OCI-LY1 (cell line): ENCODE results near the gene ANKRD24.
"Not testable (repeated sequence)": the region's sequence is repeated elsewhere in the genome, so short reads cannot be mapped to it uniquely, and the experiment has no call there.

Experiments used
- H2AFZ ChIP-seq: fragments of 200-600 bp; sonication (generic), shearing (Covaris generic); 2 replicates; pipeline ENCODE4 v1.6.0; 2014; ENCODE audit warnings: antibody characterized with exemption, mild to moderate bottlenecking, low read length
- H3F3A ChIP-seq: fragments of 200-600 bp; sonication (generic), shearing (Covaris generic); 2 replicates; pipeline ENCODE4 v1.6.0; 2014; ENCODE audit warnings: mild to moderate bottlenecking, antibody characterized with exemption, low read length, moderate library complexity; ENCODE audit not compliant: insufficient read depth
- H3K27ac ChIP-seq: fragments of 200-600 bp; sonication (generic); 2 replicates; pipeline ENCODE4 v1.5.1; 2014; ENCODE audit warnings: low read length, mixed run types, mild to moderate bottlenecking, low read depth; ENCODE audit not compliant: poor library complexity, severe bottlenecking
- H3K27me3 ChIP-seq: fragments of 200-600 bp; sonication (generic); 2 replicates; pipeline ENCODE4 v1.6.0; 2014; ENCODE audit warnings: antibody characterized with exemption, mild to moderate bottlenecking, low read length, moderate library complexity; ENCODE audit not compliant: insufficient read depth
- H3K36me3 ChIP-seq: fragments of 200-600 bp; sonication (generic); 2 replicates; pipeline ENCODE4 v1.6.1; 2014; ENCODE audit warnings: mild to moderate bottlenecking, antibody characterized with exemption, low read length, moderate library complexity, mixed read lengths; ENCODE audit not compliant: insufficient read depth
- H3K4me1 ChIP-seq: fragments of 200-600 bp; sonication (generic); 2 replicates; pipeline ENCODE4 v1.5.1; 2014; ENCODE audit warnings: mild to moderate bottlenecking, low read length, moderate library complexity; ENCODE audit not compliant: insufficient read depth, severe bottlenecking
- H3K4me2 ChIP-seq: fragments of 200-600 bp; sonication (generic), shearing (Covaris generic); 2 replicates; pipeline ENCODE4 v1.6.1; 2014; ENCODE audit warnings: low read length
- H3K4me3 ChIP-seq: fragments of 200-600 bp; sonication (generic); 2 replicates; pipeline ENCODE4 v1.5.1; 2014; ENCODE audit warnings: low read length, low read depth, mild to moderate bottlenecking, mixed read lengths; ENCODE audit not compliant: poor library complexity, severe bottlenecking
- H3K79me2 ChIP-seq: fragments of 200-600 bp; shearing (Covaris generic); 2 replicates; pipeline ENCODE4 v1.6.1; 2016; ENCODE audit warnings: mixed run types, low read length, mixed read lengths; ENCODE audit not compliant: insufficient read depth
- H3K9ac ChIP-seq: fragments of 200-600 bp; sonication (generic), shearing (Covaris generic); 2 replicates; pipeline ENCODE4 v1.6.1; 2014; ENCODE audit warnings: mild to moderate bottlenecking, low read length, mixed read lengths
- H3K9me2 ChIP-seq: fragments of 200-600 bp; sonication (generic), shearing (Covaris generic); 2 replicates; pipeline ENCODE4 v1.6.1; 2014; ENCODE audit warnings: low read depth, mild to moderate bottlenecking, low read length, mixed read lengths
- H3K9me3 ChIP-seq: fragments of 200-600 bp; shearing (Covaris generic); 2 replicates; pipeline ENCODE4 v1.6.1; 2014; ENCODE audit warnings: low read length, mixed read lengths
- H4K20me1 ChIP-seq: fragments of 200-600 bp; sonication (generic), shearing (Covaris generic); 2 replicates; pipeline ENCODE4 v1.6.0; 2016; ENCODE audit warnings: mild to moderate bottlenecking, low read length; ENCODE audit not compliant: insufficient read depth
- CTCF ChIP-seq: fragments of 200-600 bp; sonication (generic), shearing (Covaris generic); IDR thresholded peaks from 2 replicates; pipeline ENCODE4 v1.5.1; 2017; ENCODE audit warnings: mild to moderate bottlenecking, antibody characterized with exemption, low read length, moderate library complexity, mixed read lengths
- EZH2 ChIP-seq: fragments of 200-600 bp; sonication (generic), shearing (Covaris generic); IDR thresholded peaks from 2 replicates; pipeline ENCODE4 v1.8.0; 2017; ENCODE audit warnings: borderline replicate concordance, mixed run types, mild to moderate bottlenecking, antibody characterized with exemption, low read length, moderate library complexity, mixed read lengths

ANKRD24 gene

GRCh38 chr19:4215807-4216206, 33.3 kb downstream of the ANKRD24 start:
- TF ChIP-seq EZH2: no peak
- TF ChIP-seq CTCF: no peak
- Histone ChIP-seq H3K4me1 (no peaks in the 10 kb centered on the region), H3K4me3 (no peak overlapping the region), H3K36me3 (no peaks in the 10 kb centered on the region), H3K27me3 (0 out of 2 replicates have a peak, but pooled peaks cover 3% of the 10 kb centered on the region), H3F3A (no peaks in the 10 kb centered on the region), H4K20me1 (no peaks in the 10 kb centered on the region), H3K4me2 (no peak overlapping the region), H3K79me2 (no peaks in the 10 kb centered on the region), H2AFZ (no peak overlapping the region), H3K9me2 (no peaks in the 10 kb centered on the region), H3K9ac (no peak overlapping the region), H3K27ac (no peak overlapping the region), H3K9me3 (no peaks in the 10 kb centered on the region)

DNA sequence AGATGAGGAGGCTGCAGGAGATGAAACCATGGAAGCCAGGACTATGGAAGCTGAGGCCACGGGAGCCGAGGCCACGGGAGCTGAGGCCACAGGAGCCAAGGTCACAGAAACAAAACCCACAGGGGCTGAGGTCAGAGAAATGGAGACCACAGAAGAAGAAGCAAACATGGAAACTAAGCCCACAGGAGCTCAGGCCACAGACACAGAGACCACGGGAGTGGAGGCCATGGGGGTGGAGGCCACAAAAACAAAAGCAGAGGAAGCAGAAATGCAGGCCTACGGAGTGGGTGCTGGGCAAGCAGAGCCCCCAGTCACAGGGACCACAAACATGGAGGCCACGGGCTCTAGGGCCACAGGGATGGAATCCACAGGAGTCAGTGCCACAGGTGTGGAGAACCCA, 34.4 kb downstream of the ANKRD24 start:
- Histone ChIP-seq H3K9me2 (no peaks in the 10 kb centered on the region), H3K4me1 (no peaks in the 10 kb centered on the region), H3K4me2 (no peak overlapping the region), H3K9ac (no peak overlapping the region), H4K20me1 (no peaks in the 10 kb centered on the region), H3K27ac (no peak overlapping the region), H3K79me2 (no peaks in the 10 kb centered on the region), H3K27me3 (0 out of 2 replicates have a peak, but pooled peaks cover 3% of the 10 kb centered on the region), H2AFZ (no peak overlapping the region), H3K9me3 (no peaks in the 10 kb centered on the region), H3K36me3 (no peaks in the 10 kb centered on the region), H3F3A (no peaks in the 10 kb centered on the region), H3K4me3 (no peak overlapping the region)
- no peak for TF ChIP-seq EZH2

GRCh38 chr19:4217429-4218264, 35.2 kb downstream of the ANKRD24 start:
- no peaks in the 10 kb centered on the region for H3K9me2 ChIP-seq
- no peak overlapping the region for H3K27ac ChIP-seq
- no peaks in the 10 kb centered on the region for H3F3A ChIP-seq
- no peak for TF ChIP-seq EZH2
- TF ChIP-seq CTCF: no peak
- no peak overlapping the region for H2AFZ ChIP-seq
- H3K4me3 ChIP-seq: no peak overlapping the region
- H4K20me1 ChIP-seq: no peaks in the 10 kb centered on the region
- H3K9ac ChIP-seq: no peak overlapping the region
- no peaks in the 10 kb centered on the region for H3K9me3 ChIP-seq
- no peak overlapping the region for H3K4me2 ChIP-seq
- no peaks in the 10 kb centered on the region for H3K4me1 ChIP-seq
- no peaks in the 10 kb centered on the region for H3K36me3 ChIP-seq
- 0 out of 2 replicates have a peak, but pooled peaks cover 3% of the 10 kb centered on the region for H3K27me3 ChIP-seq
- no peaks in the 10 kb centered on the region for H3K79me2 ChIP-seq

DNA sequence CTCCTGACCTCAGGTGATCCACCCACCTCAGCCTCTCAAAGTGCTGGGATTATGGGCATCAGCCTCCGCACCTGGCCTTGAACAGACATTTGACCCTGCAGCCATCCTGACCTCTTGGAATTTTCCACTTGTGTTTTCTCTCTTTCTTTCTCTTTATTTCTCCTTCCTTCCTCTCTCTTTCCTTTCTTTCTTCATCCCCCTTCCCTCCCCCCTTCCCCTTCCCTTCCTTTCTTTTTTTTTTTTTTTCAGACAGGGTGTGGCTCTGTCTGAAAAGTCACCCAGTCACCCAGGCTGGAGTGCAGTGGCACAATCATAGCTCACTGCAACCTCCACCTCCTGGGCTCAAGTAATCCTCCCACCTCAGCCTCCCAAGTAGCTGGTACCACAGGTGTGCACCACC, 36.0 kb downstream of the ANKRD24 start:
- not testable (repeated sequence) for H3K4me1 ChIP-seq, H3K79me2 ChIP-seq, H3K9ac ChIP-seq, H3K36me3 ChIP-seq, H3K9me3 ChIP-seq, H3K27ac ChIP-seq, H2AFZ ChIP-seq, H3K4me3 ChIP-seq, H3F3A ChIP-seq, H3K4me2 ChIP-seq, H3K27me3 ChIP-seq, H4K20me1 ChIP-seq, H3K9me2 ChIP-seq
